SK-N-SH (cell line): Measurements from ENCODE around the gene ZNF516. TPM values are rescaled to one million over a fixed set of nuclear protein-coding genes. Genes with fewer than 3 reads are reported as not detected.

Experiments used
- CTCF ChIA-PET: fragments of 300-600, 350-600 bp; formaldehyde crosslinking; extraction: SDS; loops from one replicate; lab custom pipeline; 2021; lab: Yijun Ruan, JAX
- POLR2A ChIA-PET: fragments of 350-600 bp; sonication (Branson Sonifier 250); formaldehyde crosslinking; extraction: SDS; loops from one replicate; lab custom pipeline; 2020; ENCODE audit warnings: antibody characterized with exemption, inconsistent platforms; lab: Yijun Ruan, JAX
- DNase-seq: peaks from one replicate; pipeline ENCODE4 v3.0.0; 2012
- H2AFZ ChIP-seq: fragments of 200-600 bp; sonication (generic); 2 replicates; pipeline ENCODE4 v1.8.1; 2016; ENCODE audit warnings: antibody characterized with exemption, mild to moderate bottlenecking, low read depth
- H3F3A ChIP-seq: fragments of 200-600 bp; sonication (generic); replicated peaks from 2 replicates; pipeline ENCODE3; 2016; ENCODE audit warnings: antibody characterized with exemption, mild to moderate bottlenecking; ENCODE audit not compliant: insufficient read depth
- H3K27ac ChIP-seq, 2 experiments: fragments of 200-500 bp in 1 of 2; fragments of 200-600 bp in 1 of 2; sonication (Bioruptor generic) in 1 of 2; sonication (generic), shearing (Covaris generic) in 1 of 2; 2 replicates each; pipeline versions ENCODE4 v1.5.1 to v1.6.1; 2014 to 2016; ENCODE audit warnings: low read depth in 2 of 2, inconsistent platforms in 1 of 2, low read length in 1 of 2, mild to moderate bottlenecking in 1 of 2, mixed read lengths in 1 of 2
- H3K27me3 ChIP-seq: fragments of 200-600 bp; sonication (generic), shearing (Covaris generic); 2 replicates; pipeline ENCODE4 v1.6.1; 2016; ENCODE audit warnings: mixed run types; ENCODE audit not compliant: insufficient read depth
- H3K36me3 ChIP-seq, 2 experiments: fragments of 200-500 bp in 1 of 2; fragments of 200-600 bp in 1 of 2; sonication (Bioruptor generic) in 1 of 2; sonication (generic) in 1 of 2; replicated peaks in 1 of 2; 2 replicates each; pipeline versions ENCODE3 to v1.5.1; 2014 to 2016; ENCODE audit warnings: low read length in 1 of 2, mild to moderate bottlenecking in 1 of 2; ENCODE audit not compliant: insufficient read depth in 2 of 2, control insufficient read depth in 1 of 2
- H3K4me1 ChIP-seq, 2 experiments: fragments of 200-500 bp in 1 of 2; fragments of 200-600 bp in 1 of 2; sonication (Bioruptor generic) in 1 of 2; sonication (generic), shearing (Covaris generic) in 1 of 2; 2 replicates each; pipeline versions ENCODE4 v1.5.1 to v1.6.1; 2014 to 2016; ENCODE audit warnings: low read depth in 1 of 2, low read length in 1 of 2, mixed run types in 1 of 2; ENCODE audit not compliant: insufficient read depth in 2 of 2, control insufficient read depth in 1 of 2
- H3K4me2 ChIP-seq: fragments of 200-600 bp; sonication (generic), shearing (Covaris generic); 2 replicates; pipeline ENCODE4 v1.6.1; 2017; ENCODE audit warnings: mixed run types
- H3K4me3 ChIP-seq, 2 experiments: fragments of 200-500 bp in 1 of 2; fragments of 200-600 bp in 1 of 2; sonication (Bioruptor generic) in 1 of 2; sonication (generic), shearing (Covaris generic) in 1 of 2; 2 replicates each; pipeline versions ENCODE4 v1.5.1 to v1.8.1; 2014 to 2016; ENCODE audit warnings: low read depth in 2 of 2, inconsistent platforms in 1 of 2, low read length in 1 of 2, mild to moderate bottlenecking in 1 of 2, mixed read lengths in 1 of 2, moderate library complexity in 1 of 2
- H3K79me2 ChIP-seq: fragments of 200-600 bp; sonication (generic); 2 replicates; pipeline ENCODE4 v1.8.1; 2017; ENCODE audit warnings: mild to moderate bottlenecking; ENCODE audit not compliant: insufficient read depth
- H3K9ac ChIP-seq: fragments of 200-600 bp; sonication (generic); 2 replicates; pipeline ENCODE4 v1.6.1; 2017; ENCODE audit warnings: mixed run types
- H3K9me2 ChIP-seq: fragments of 200-600 bp; sonication (generic); 2 replicates; pipeline ENCODE4 v1.6.1; 2017; ENCODE audit warnings: mixed run types
- H3K9me3 ChIP-seq: fragments of 200-600 bp; sonication (generic); 2 replicates; pipeline ENCODE4 v1.6.1; 2017; ENCODE audit warnings: mixed run types, mild to moderate bottlenecking, moderate library complexity
- H4K20me1 ChIP-seq: fragments of 200-600 bp; sonication (generic); 2 replicates; pipeline ENCODE4 v1.6.1; 2017; ENCODE audit warnings: mild to moderate bottlenecking, mixed run types; ENCODE audit not compliant: insufficient read depth
- ELF1 ChIP-seq: IDR thresholded peaks from 2 replicates; pipeline ENCODE4 v1.4.0; 2012
- EZH2phosphoT487 ChIP-seq: fragments of 200-600 bp; sonication (generic); IDR thresholded peaks from 2 replicates; pipeline ENCODE4 v1.6.1; 2017; ENCODE audit warnings: low read depth, mixed run types, mild to moderate bottlenecking, antibody characterized with exemption, moderate library complexity, borderline replicate concordance
- FOXM1 ChIP-seq: IDR thresholded peaks from 2 replicates; pipeline ENCODE4 v1.4.0; 2012; ENCODE audit warnings: low read depth, mild to moderate bottlenecking
- GABPA ChIP-seq: IDR thresholded peaks from 2 replicates; pipeline ENCODE4 v1.4.0; 2012; ENCODE audit warnings: low read depth, mild to moderate bottlenecking
- MAX ChIP-seq: IDR thresholded peaks from 2 replicates; pipeline ENCODE4 v1.4.0; 2012; ENCODE audit warnings: low read depth
- MEF2A ChIP-seq: IDR thresholded peaks from 2 replicates; pipeline ENCODE4 v1.4.0; 2012; ENCODE audit warnings: low read depth, borderline replicate concordance
- NFIC ChIP-seq: IDR thresholded peaks from 2 replicates; pipeline ENCODE4 v1.4.0; 2012; ENCODE audit warnings: borderline replicate concordance
- PBX3 ChIP-seq: IDR thresholded peaks from 2 replicates; pipeline ENCODE4; 2012
- POLR2AphosphoS5 ChIP-seq: IDR thresholded peaks from 2 replicates; pipeline ENCODE4 v1.6.1; 2012; ENCODE audit warnings: low read depth, low read length
- RCOR1 ChIP-seq: fragments of 150-350 bp; IDR thresholded peaks from 2 replicates; pipeline ENCODE4 v1.6.1; 2017; ENCODE audit warnings: antibody characterized with exemption, low read length
- REST ChIP-seq: IDR thresholded peaks from 2 replicates; pipeline ENCODE4 v1.6.1; 2012; ENCODE audit warnings: mild to moderate bottlenecking, low read depth, low read length, moderate library complexity
- TEAD4 ChIP-seq: IDR thresholded peaks from 2 replicates; pipeline ENCODE4 v1.4.0; 2012; ENCODE audit warnings: mild to moderate bottlenecking, borderline replicate concordance; ENCODE audit not compliant: insufficient read depth
- ZBTB33 ChIP-seq: IDR thresholded peaks from 2 replicates; pipeline ENCODE4 v1.4.0; 2012; ENCODE audit warnings: low read depth, borderline replicate concordance
- WGBS: methylation state at CpG from one replicate; pipeline ENCODE4 v1.1.6; 2017; ENCODE audit warnings: low lambda C conversion rate; 5-methylcytosine and 5-hydroxymethylcytosine counted together
- polyA plus RNA-seq, 3 experiments: library from polyadenylated mRNA; depleted of rRNA; stranded (reverse); fragments of >200 nt; gene quantifications; 2 replicates each; pipeline ENCODE4 v1.2.3, GENCODE V29; 2012

Gene ZNF516
- polyA plus RNA-seq, 1 of the 3 experiments (the other 2 are of a cell fraction): 4.4 TPM

GRCh38 chr18:76314496-76314895, 180.5 kb downstream of the ZNF516 start:
- H3F3A ChIP-seq: no peaks in the 10 kb centered on the region
- no peaks in the 10 kb centered on the region for H4K20me1 ChIP-seq
- no peak overlapping the region for H3K4me3 ChIP-seq
- H3K4me1 ChIP-seq: no peaks in the 10 kb centered on the region
- no peaks in the 10 kb centered on the region for H3K9me3 ChIP-seq
- TF ChIP-seq PBX3 (no peak), EZH2phosphoT487 (no peak), POLR2AphosphoS5 (no peak), ELF1 (no peak), REST (no peak), GABPA (no peak), MEF2A (no peak), TEAD4 (no peak), NFIC (no peak), RCOR1 (no peak), MAX (no peak), ZBTB33 (no peak), FOXM1 (no peak)
- TF ChIP-seq, all 33 proteins: peak for 0
- Histone ChIP-seq H3K4me2 (no peak overlapping the region), H3K79me2 (no peaks in the 10 kb centered on the region), H3K36me3 (no peaks in the 10 kb centered on the region), H2AFZ (no peak overlapping the region), H3K27ac (no peak overlapping the region), H3K27me3 (no peaks in the 10 kb centered on the region), H3K9ac (no peak overlapping the region), H3K9me2 (no peaks in the 10 kb centered on the region)
- no peak for DNase-seq
- ChIA-PET POLR2A (no interaction called here), CTCF (no interaction called here)
- WGBS: 13% methylated on average over 6 of the region's 6 CpGs
